Suprapubic skin (tissue), 4 donors: ENCODE data around the gene PLXDC2.

Source experiments
- CTCF ChIP-seq, 2 donors: fragments of 200-600 bp in 1 of 2; fragments of 450-650 bp in 1 of 2; sonication (generic) in 1 of 2; IDR thresholded peaks; one replicate each; pipeline ENCODE4 v1.5.1; 2016 to 2019; ENCODE audit warnings: antibody characterized with exemption in 2 of 2, mild to moderate bottlenecking in 1 of 2, moderate library complexity in 1 of 2
- POLR2A ChIP-seq, 2 donors: fragments of 450-650 bp; IDR thresholded peaks; one replicate each; pipeline ENCODE4 v1.6.1; 2017; ENCODE audit warnings: antibody characterized with exemption in 2 of 2, mild to moderate bottlenecking in 2 of 2, moderate library complexity in 2 of 2
- POLR2AphosphoS5 ChIP-seq, 3 donors: sonication (generic); formaldehyde crosslinking; IDR thresholded peaks; one replicate each; pipeline ENCODE4 v1.6.1; 2017; ENCODE audit warnings: antibody characterized with exemption in 3 of 3

GRCh38 chr10:19819419-19820033, 3.3 kb downstream of the PLXDC2 start:
- TF ChIP-seq POLR2A (IDR thresholded peaks at IDR 0.05) (no peak), CTCF (IDR thresholded peaks at IDR 0.05) (peak; percentile 74 to 80), POLR2AphosphoS5 (IDR thresholded peaks at IDR 0.05) (no peak)
